ENCODE data around the gene SERPINB10. TPM values are rescaled to one million over a fixed set of nuclear protein-coding genes. Genes with fewer than 3 reads are reported as not detected.
"Not testable (repeated sequence)": the region's sequence is repeated elsewhere in the genome, so short reads cannot be mapped to it uniquely, and the experiment has no call there.

SERPINB10 gene
- total and polyA plus RNA-seq, 2 of the 8 experiments (the other 6 are each of a cell fraction or from before 2014, with no cell fraction given): not detected

DNA sequence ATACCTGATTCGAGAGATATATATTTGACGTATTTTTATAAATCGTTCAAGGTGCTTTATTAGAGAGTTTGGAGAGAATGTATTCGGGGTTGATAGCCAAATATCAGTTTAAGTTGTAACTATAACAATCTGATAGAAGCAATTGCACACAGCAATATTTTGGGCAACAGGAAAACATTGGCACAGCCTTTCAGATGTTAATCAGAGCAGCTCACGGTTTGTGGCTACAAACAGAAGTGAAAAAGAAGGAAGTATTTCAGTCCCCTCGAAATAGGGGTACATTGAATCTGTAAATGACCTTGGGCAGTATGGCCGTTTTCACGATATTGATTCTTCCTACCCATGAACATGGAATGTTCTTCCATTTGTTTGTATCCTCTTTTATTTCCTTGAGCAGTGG, 20.6 kb downstream of the SERPINB10 start (continued):
- TF ChIP-seq TBP (IDR thresholded peaks at IDR 0.05; ENCODE audit: low read depth, low read length) (no peak), KDM4A (IDR thresholded peaks at IDR 0.05; ENCODE audit: low read depth, low read length, severe bottlenecking) (no peak), HDAC2 (IDR thresholded peaks at IDR 0.05; ENCODE audit: borderline replicate concordance in 1 of 2, low read depth in 2 of 2, low read length in 2 of 2) (no peak)

DNA sequence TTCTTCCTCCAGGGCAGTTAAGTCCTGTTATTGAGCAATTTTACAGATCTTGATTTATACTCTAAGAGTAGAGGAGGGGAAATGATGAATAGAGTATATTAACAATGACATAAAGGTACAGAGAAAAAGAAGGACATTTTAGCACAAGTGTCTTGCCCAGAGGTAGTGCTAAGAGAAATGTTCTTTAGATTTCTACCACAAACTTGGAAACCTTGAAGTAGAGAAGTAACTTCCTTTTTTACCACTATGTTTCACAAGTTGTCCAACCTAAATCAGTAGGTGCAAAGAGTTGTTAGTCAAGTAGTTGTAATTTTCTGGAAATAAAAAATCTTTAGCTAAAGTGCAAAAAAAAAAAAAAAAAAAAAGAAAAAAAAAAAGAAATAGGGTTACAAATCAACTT, 21.6 kb downstream of the SERPINB10 start:
- H3K4ac ChIP-seq (replicated peaks; ENCODE audit: insufficient read length, low read depth, low read length); H3K18ac ChIP-seq (ENCODE audit: extremely low read depth, low read length); H2BK15ac ChIP-seq (ENCODE audit: low read length); H2BK120ac ChIP-seq (replicated peaks; ENCODE audit: low read depth, low read length); POLR2A ChIA-PET (ENCODE audit: partially characterized antibody); H2BK20ac ChIP-seq (ENCODE audit: low read length); DNase-seq (ENCODE audit: low read depth in 1 of 2, low spot score in 2 of 2); H3K4me2 ChIP-seq (ENCODE audit: insufficient read depth in 1 of 2, low read depth in 2 of 2, low read length in 2 of 2); H2AK5ac ChIP-seq (ENCODE audit: low read depth, low read length); H3K9ac ChIP-seq (replicated peaks in 1 of 4; ENCODE audit: extremely low read depth in 1 of 4, low read depth in 3 of 4, low read length in 3 of 4); H3K14ac ChIP-seq (ENCODE audit: insufficient read length); H3K36me3 ChIP-seq (ENCODE audit: control insufficient read depth in 2 of 4, insufficient read depth in 4 of 4, low read length in 3 of 4); H3K4me3 ChIP-seq (ENCODE audit: extremely low read depth in 1 of 4, insufficient read depth in 2 of 4, low read depth in 3 of 4, low read length in 4 of 4); H3K56ac ChIP-seq (replicated peaks; ENCODE audit: insufficient read length, low read depth, low read length); H3K9me3 ChIP-seq (ENCODE audit: insufficient read depth in 2 of 2, low read depth in 1 of 2, low read length in 1 of 2); H4K91ac ChIP-seq (replicated peaks; ENCODE audit: insufficient read length, low read length); H3K79me2 ChIP-seq (ENCODE audit: control insufficient read depth in 1 of 2, insufficient read depth in 2 of 2, low read length in 2 of 2); H3K79me1 ChIP-seq (ENCODE audit: low read depth, low read length); H2BK5ac ChIP-seq (ENCODE audit: low read depth, low read length); H3K4me1 ChIP-seq (replicated peaks in 1 of 4; ENCODE audit: control insufficient read depth in 3 of 4, insufficient read depth in 4 of 4, low read length in 3 of 4); H4K8ac ChIP-seq (ENCODE audit: extremely low read depth, insufficient read depth, low read length); H3K23ac ChIP-seq (ENCODE audit: insufficient read length); H3K27me3 ChIP-seq (replicated peaks in 1 of 4; ENCODE audit: control insufficient read depth in 3 of 4, extremely low read depth in 1 of 4, insufficient read depth in 3 of 4, low read length in 3 of 4); H4K20me1 ChIP-seq (replicated peaks in 1 of 2; ENCODE audit: control insufficient read depth in 1 of 2, insufficient read depth in 2 of 2, low read length in 2 of 2); H3K27ac ChIP-seq (ENCODE audit: low read depth, low read length); FAIRE-seq; H3K23me2 ChIP-seq (ENCODE audit: low read depth, low read length); H2AFZ ChIP-seq (ENCODE audit: low read length); H4K5ac ChIP-seq (ENCODE audit: insufficient read length, low read depth, low read length); H2BK12ac ChIP-seq (ENCODE audit: low read depth, low read length): not testable (repeated sequence)
- CTCF ChIA-PET (ENCODE audit: partially characterized antibody): interaction anchor here (0.6 kb wide), 1 partner anchor 1897 kb away, joined by 3 read pairs; no protein-coding TSS in a partner anchor

All from H1 (cell line).